Measurements from ENCODE around the gene ITPR1.

DNA sequence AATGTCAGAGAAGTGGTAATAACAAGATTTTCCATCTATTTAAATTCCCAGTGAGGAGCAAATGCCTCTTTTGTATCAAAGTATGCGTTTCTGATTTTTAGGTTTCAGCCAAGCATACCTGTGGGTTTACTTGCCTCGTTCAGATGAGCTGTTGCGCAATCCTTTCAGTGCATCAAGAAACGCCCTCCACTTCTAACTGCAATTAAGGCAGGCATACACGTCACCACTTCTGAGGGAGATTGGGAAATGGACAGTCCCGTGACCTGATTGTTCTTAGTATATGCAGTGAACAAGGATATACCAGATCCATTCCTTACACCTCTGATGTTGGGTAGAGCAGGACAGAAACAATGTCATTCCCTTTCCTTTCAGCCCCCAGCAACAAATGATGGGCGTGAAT is 219.0 kb downstream of the ITPR1 start:
- TF ChIP-seq EZH2phosphoT487 (IDR thresholded peaks at IDR 0.05; ENCODE audit: insufficient read depth, low read depth): no peak
- no peak for TF ChIP-seq EZH2 (IDR thresholded peaks at IDR 0.05; ENCODE audit: insufficient read depth, poor library complexity, severe bottlenecking)
